A673 (cell line): ENCODE measurements around the gene ADAM21. TPM values are rescaled to one million over a fixed set of nuclear protein-coding genes. Genes with fewer than 3 reads are reported as not detected.
"Not testable (repeated sequence)": the region's sequence is repeated elsewhere in the genome, so short reads cannot be mapped to it uniquely, and the experiment has no call there.

Source experiments
- BruUV-seq: library from RNA; stranded (reverse); fragments of 400-500 nt; replicated peaks from 2 replicates; lab custom pipeline; 2021; lab: Mats Ljungman, UMichigan
- CTCF ChIA-PET: fragments of 300-600 bp; sonication (Branson Sonifier 250); formaldehyde crosslinking; loops from one replicate; lab custom pipeline; 2022; ENCODE audit warnings: antibody characterized with exemption; lab: Charles Lee
- POLR2A ChIA-PET: fragments of 300-600 bp; sonication (Branson Sonifier 250); formaldehyde crosslinking; loops from one replicate; lab custom pipeline; 2022; ENCODE audit warnings: antibody characterized with exemption; ENCODE audit not compliant: low non-redundant PET; lab: Charles Lee
- DNase-seq: peaks from one replicate; pipeline ENCODE4 v3.0.0-alpha.2; 2015; ENCODE audit warnings: low spot score
- H3K27ac ChIP-seq: fragments of 200-600 bp; sonication (generic); 2 replicates; pipeline ENCODE4 v1.5.1; 2016; ENCODE audit warnings: mixed run types, low read depth, mild to moderate bottlenecking, mixed read lengths, antibody characterized with exemption, low read length; ENCODE audit not compliant: poor library complexity, severe bottlenecking
- H3K27me3 ChIP-seq: fragments of 200-600 bp; sonication (generic); replicated peaks from 2 replicates; pipeline ENCODE4 v1.6.1; 2017; ENCODE audit warnings: mixed run types, low read depth, mild to moderate bottlenecking, mixed read lengths, antibody characterized with exemption, low read length; ENCODE audit not compliant: insufficient read depth, poor library complexity
- H3K36me3 ChIP-seq: fragments of 200-600 bp; sonication (generic); 2 replicates; pipeline ENCODE4 v1.6.1; 2016; ENCODE audit warnings: mixed run types, mild to moderate bottlenecking, mixed read lengths, antibody characterized with exemption, low read length; ENCODE audit not compliant: insufficient read depth, poor library complexity, severe bottlenecking
- H3K4me1 ChIP-seq: fragments of 200-600 bp; sonication (generic); 2 replicates; pipeline ENCODE4 v1.6.1; 2017; ENCODE audit warnings: mixed run types, mild to moderate bottlenecking, mixed read lengths, antibody characterized with exemption, low read length; ENCODE audit not compliant: insufficient read depth, poor library complexity, severe bottlenecking
- H3K4me3 ChIP-seq: fragments of 200-600 bp; sonication (generic); 2 replicates; pipeline ENCODE4 v1.5.1; 2016; ENCODE audit warnings: low read depth, mixed run types, mild to moderate bottlenecking, mixed read lengths, low read length; ENCODE audit not compliant: poor library complexity, severe bottlenecking
- H3K9me3 ChIP-seq: fragments of 200-600 bp; sonication (generic); 2 replicates; pipeline ENCODE4 v1.6.1; 2016; ENCODE audit warnings: mixed run types, low read depth, mild to moderate bottlenecking, mixed read lengths, antibody characterized with exemption, low read length; ENCODE audit not compliant: poor library complexity, severe bottlenecking
- CTCF ChIP-seq: fragments of 300-800, 200-600 bp; sonication (generic); conservative IDR thresholded peaks from 2 replicates; pipeline ENCODE4 v1.5.1; 2017; ENCODE audit warnings: low read depth, mild to moderate bottlenecking, antibody characterized with exemption, low read length, moderate library complexity, mixed read lengths
- EZH2 ChIP-seq: fragments of 200-600 bp; sonication (generic); IDR thresholded peaks from 2 replicates; pipeline ENCODE4 v1.6.1; 2017; ENCODE audit warnings: borderline replicate concordance, low read depth, mild to moderate bottlenecking, mixed read lengths, antibody characterized with exemption, low read length; ENCODE audit not compliant: poor library complexity, severe bottlenecking
- intact Hi-C: fragments of 100-400 bp; cut with micrococcal nuclease; formaldehyde crosslinking; loops from one replicate; pipeline ENCODE4 v1.10.0; 2022; ENCODE audit not compliant: unreplicated experiment
- total RNA-seq: library from RNA; stranded (reverse); gene quantifications from 2 replicates; pipeline ENCODE4 v1.2.3, GENCODE V29; 2021

ADAM21 gene
- total RNA-seq, 1 experiment from 2014 or later: not detected

- no TSS peak for BruUV-seq
- Histone ChIP-seq H3K9me3 (no peaks in the 10 kb centered on the region), H3K4me1 (no peaks in the 10 kb centered on the region), H3K4me3 (no peak overlapping the region), H3K27me3 (no peaks in the 10 kb centered on the region), H3K36me3 (no peaks in the 10 kb centered on the region), H3K27ac (no peak overlapping the region)
- DNase-seq: no peak
- TF ChIP-seq CTCF (no peak), EZH2 (no peak)
- CTCF ChIA-PET: no interaction called here
- POLR2A ChIA-PET: no interaction called here
- intact Hi-C loops: no loop called here
Observed at GRCh38 chr14:70472253-70473159, 20.5 kb downstream of the ADAM21 start.

GRCh38 chr14:70473825-70474224 lies 21.9 kb downstream of the ADAM21 start:
- intact Hi-C loops: no loop called here
- Histone ChIP-seq H3K36me3 (no peaks in the 10 kb centered on the region), H3K9me3 (no peaks in the 10 kb centered on the region), H3K27me3 (no peaks in the 10 kb centered on the region), H3K4me1 (no peaks in the 10 kb centered on the region), H3K4me3 (no peak overlapping the region), H3K27ac (no peak overlapping the region)
- no peak for DNase-seq
- no TSS peak for BruUV-seq
- ChIA-PET POLR2A (no interaction called here), CTCF (no interaction called here)
- TF ChIP-seq EZH2 (no peak), CTCF (no peak)

- H3K27me3 ChIP-seq, DNase-seq, H3K27ac ChIP-seq, POLR2A ChIA-PET, H3K9me3 ChIP-seq, BruUV-seq, H3K4me3 ChIP-seq, CTCF ChIA-PET, H3K4me1 ChIP-seq, H3K36me3 ChIP-seq, intact Hi-C loops: not testable (repeated sequence)
Observed at GRCh38 chr14:70475459-70475858, 23.5 kb downstream of the ADAM21 start.

GRCh38 chr14:70477356-70478105 lies 25.6 kb downstream of the ADAM21 start:
- H3K4me3 ChIP-seq, H3K9me3 ChIP-seq, DNase-seq, POLR2A ChIA-PET, BruUV-seq, H3K4me1 ChIP-seq, H3K27me3 ChIP-seq, H3K36me3 ChIP-seq, H3K27ac ChIP-seq, CTCF ChIA-PET, intact Hi-C loops: not testable (repeated sequence)
